ENCODE measurements around the gene RAD51. TPM values are rescaled to one million over a fixed set of nuclear protein-coding genes. Genes with fewer than 3 reads are reported as not detected.

The RAD51 gene
- total and polyA plus RNA-seq, 4 experiments from 2014 or later = 0.21 to 1.7 (median 1.3) TPM

DNA sequence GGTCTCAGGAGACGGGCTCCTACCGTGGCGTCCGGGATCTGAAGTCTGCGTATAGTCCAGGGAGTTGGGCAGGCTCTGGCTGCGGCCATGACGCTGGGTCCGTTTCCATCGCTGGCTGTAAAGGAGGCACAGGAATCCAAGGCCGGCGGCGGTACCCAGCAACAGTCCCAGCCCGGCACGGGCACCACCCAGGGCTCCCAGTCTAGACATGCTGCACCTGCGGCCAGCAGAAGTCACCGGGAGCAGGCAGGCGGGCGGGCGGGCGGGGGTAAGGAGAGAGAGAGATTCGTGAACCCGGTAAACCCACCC lies 59.6 kb downstream of the RAD51 start:
- peak overlapping the region; percentile 82 to 98 (median 95) for H3K27ac Mint-ChIP-seq
- H3K9me3 ChIP-seq (ENCODE audit: control insufficient read depth in 1 of 2, low read length in 2 of 2) = no peaks in the 10 kb centered on the region
- no peaks in the 10 kb centered on the region for H3K27me3 Mint-ChIP-seq
- intact Hi-C loops (cut with micrococcal nuclease) = loop anchor here (2.0 to 10.0 kb wide), 2 partner anchors 140 to 160 kb away; partner anchors contain the start of genes KNL1 and VPS18
- peak overlapping the region; percentile 85 for H3K27ac ChIP-seq (ENCODE audit: low read depth, low read length)
- peak overlapping the region; percentile 91 to 99 (median 94) for H3K4me3 Mint-ChIP-seq
- peaks cover 19 to 35% of the 10 kb centered on the region in 2 donors for H3K36me3 Mint-ChIP-seq
- POLR2A ChIA-PET (ENCODE audit: partially characterized antibody) = interaction anchor here (1.0 to 2.0 kb wide), 4 partner anchors 10 to 61 kb away, joined by 3 to 14 read pairs (median 8); partner anchors contain the start of genes GCHFR and RAD51
- CTCF ChIA-PET (ENCODE audit: partially characterized antibody) = no interaction called here
- peak in 2 of 5 donors; percentile 12 to 61 for DNase-seq
- peaks cover 31% of the 10 kb centered on the region for H3K4me1 ChIP-seq (ENCODE audit: insufficient read depth, low read length)
- peaks cover 20% of the 10 kb centered on the region for H3K36me3 ChIP-seq (ENCODE audit: insufficient read depth, low read length)
- peak overlapping the region; percentile 43 to 96 for H3K4me3 ChIP-seq (ENCODE audit: low read length in 2 of 2)
- H3K9me3 Mint-ChIP-seq = no peaks in the 10 kb centered on the region
- H3K4me1 Mint-ChIP-seq = peaks cover 11 to 40% (median 27%) of the 10 kb centered on the region in 4 donors
- H3K27me3 ChIP-seq (ENCODE audit: insufficient read depth, low read length) = no peaks in the 10 kb centered on the region

GRCh38 chr15:40754883-40755811 lies 60.2 kb downstream of the RAD51 start, which contains the start of gene RMDN3:
RMDN3 (minus strand) TSS chr15:40755254; CDS start chr15:40754783, 471 bp downstream.
- Histone ChIP-seq H3K4me3 (ENCODE audit: low read length in 2 of 2) (peak within 1 kb of the TSS; percentile 65 to 96), H3K4me1 (ENCODE audit: insufficient read depth, low read length) (peaks cover 31% of the 10 kb centered on the region), H3K36me3 (ENCODE audit: insufficient read depth, low read length) (peaks cover 20% of the 10 kb centered on the region), H3K27ac (ENCODE audit: low read depth, low read length) (peak within 1 kb of the TSS; percentile 85), H3K27me3 (ENCODE audit: insufficient read depth, low read length) (no peaks in the 10 kb centered on the region), H3K9me3 (ENCODE audit: control insufficient read depth in 1 of 2, low read length in 2 of 2) (no peaks in the 10 kb centered on the region)
- Mint-ChIP-seq H3K36me3 (peaks cover 17 to 32% of the 10 kb centered on the region in 2 donors), H3K27ac (peak within 1 kb of the TSS; percentile 82 to 98 (median 95)), H3K27me3 (no peaks in the 10 kb centered on the region), H3K4me1 (peaks cover 11 to 40% (median 26%) of the 10 kb centered on the region in 4 donors), H3K4me3 (peak within 1 kb of the TSS; percentile 91 to 99 (median 94)), H3K9me3 (no peaks in the 10 kb centered on the region)
- peak; percentile 90 to 93 (median 92) for DNase-seq
- intact Hi-C loops (cut with micrococcal nuclease) = loop anchor here (1.0 to 10.0 kb wide), 6 partner anchors 8 to 160 kb away; partner anchors contain the start of genes DNAJC17, KNL1, RAD51 and VPS18
- ChIA-PET CTCF (ENCODE audit: partially characterized antibody) (no interaction called here), POLR2A (ENCODE audit: partially characterized antibody) (interaction anchor here (1.0 to 2.0 kb wide), 6 partner anchors 9 to 162 kb away, joined by 3 to 14 read pairs (median 4); partner anchors contain the start of genes GCHFR and RAD51)

- Histone ChIP-seq H3K36me3 (ENCODE audit: insufficient read depth, low read length) (peaks cover 16% of the 10 kb centered on the region), H3K27me3 (ENCODE audit: insufficient read depth, low read length) (no peaks in the 10 kb centered on the region), H3K4me1 (ENCODE audit: insufficient read depth, low read length) (peaks cover 31% of the 10 kb centered on the region), H3K4me3 (ENCODE audit: low read length in 2 of 2) (peak overlapping the region; percentile 65 to 96), H3K9me3 (ENCODE audit: control insufficient read depth in 1 of 2, low read length in 2 of 2) (no peaks in the 10 kb centered on the region), H3K27ac (ENCODE audit: low read depth, low read length) (peak overlapping the region; percentile 85)
- DNase-seq = no peak
- ChIA-PET POLR2A (ENCODE audit: partially characterized antibody) (interaction anchor here (1.2 to 2.6 kb wide), 3 partner anchors 9 to 163 kb away, joined by 3 to 8 read pairs (median 4); partner anchors contain the start of gene RAD51), CTCF (ENCODE audit: partially characterized antibody) (interaction anchor here (1.5 kb wide), 1 partner anchor 139 kb away, joined by 3 read pairs; the partner anchor contains the start of gene VPS18)
- peaks cover 11 to 40% (median 26%) of the 10 kb centered on the region in 4 donors for H3K4me1 Mint-ChIP-seq
- no peaks in the 10 kb centered on the region for H3K27me3 Mint-ChIP-seq
- H3K4me3 Mint-ChIP-seq = peak overlapping the region; percentile 91 to 99 (median 94)
- intact Hi-C loops (cut with micrococcal nuclease) = loop anchor here (1.0 to 10.0 kb wide), 6 partner anchors 7 to 161 kb away; partner anchors contain the start of genes DNAJC17, KNL1, RAD51 and VPS18
- H3K36me3 Mint-ChIP-seq = peaks cover 17 to 28% of the 10 kb centered on the region in 2 donors
- H3K27ac Mint-ChIP-seq = peak overlapping the region; percentile 82 to 98 (median 95)
- no peaks in the 10 kb centered on the region for H3K9me3 Mint-ChIP-seq
Measured at GRCh38 chr15:40755812-40756208, 60.8 kb downstream of the RAD51 start.

DNA sequence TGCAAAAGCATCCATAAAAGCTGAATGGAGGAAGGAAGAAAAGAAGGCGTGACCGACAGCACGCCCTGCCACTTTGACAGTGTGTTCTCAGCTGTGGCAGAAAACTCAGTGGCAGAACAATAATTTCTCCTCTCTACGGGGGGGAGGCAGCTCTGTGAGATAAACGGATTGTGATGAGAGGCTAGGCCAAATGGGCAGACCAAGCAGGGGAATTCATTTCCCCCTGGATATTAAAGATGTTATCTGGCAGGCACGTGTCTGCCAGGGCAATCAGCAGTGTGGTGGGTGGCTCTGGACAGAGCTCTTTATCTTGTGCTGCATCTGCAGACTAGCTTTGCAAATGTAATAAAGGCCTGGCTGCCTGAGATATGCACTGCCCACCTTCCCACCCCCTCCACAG lies 62.0 kb downstream of the RAD51 start:
- Mint-ChIP-seq H3K4me1 (peaks cover 11 to 35% (median 21%) of the 10 kb centered on the region in 4 donors), H3K9me3 (no peaks in the 10 kb centered on the region), H3K27ac (peak overlapping the region in 3 of 7 donors; percentile 60 to 82 (median 69)), H3K27me3 (no peaks in the 10 kb centered on the region), H3K4me3 (peak overlapping the region; percentile 30 to 70 (median 48)), H3K36me3 (peaks cover 10 to 19% of the 10 kb centered on the region in 2 donors)
- H3K9me3 ChIP-seq (ENCODE audit: control insufficient read depth in 1 of 2, low read length in 2 of 2) = no peaks in the 10 kb centered on the region
- DNase-seq = no peak
- CTCF ChIA-PET (ENCODE audit: partially characterized antibody) = interaction anchor here (0.6 to 1.5 kb wide), 2 partner anchors 9 to 138 kb away, joined by 3 read pairs; partner anchors contain the start of gene VPS18
- intact Hi-C loops (cut with micrococcal nuclease) = loop anchor here (10.0 kb wide), 1 partner anchor 162 kb away; the partner anchor contains the start of gene KNL1
- no peaks in the 10 kb centered on the region for H3K27me3 ChIP-seq (ENCODE audit: insufficient read depth, low read length)
- peaks cover 29% of the 10 kb centered on the region for H3K4me1 ChIP-seq (ENCODE audit: insufficient read depth, low read length)
- no peak overlapping the region for H3K4me3 ChIP-seq (ENCODE audit: low read length in 2 of 2)
- POLR2A ChIA-PET (ENCODE audit: partially characterized antibody) = interaction anchor here (1.2 to 2.6 kb wide), 3 partner anchors 8 to 164 kb away, joined by 3 to 8 read pairs (median 4); partner anchors contain the start of gene RAD51
- peaks cover 5% of the 10 kb centered on the region for H3K36me3 ChIP-seq (ENCODE audit: insufficient read depth, low read length)
- no peak overlapping the region for H3K27ac ChIP-seq (ENCODE audit: low read depth, low read length)

GRCh38 chr15:40759961-40760360 lies 65.0 kb downstream of the RAD51 start:
- Histone ChIP-seq H3K27me3 (ENCODE audit: insufficient read depth, low read length) (no peaks in the 10 kb centered on the region), H3K4me3 (ENCODE audit: low read length in 2 of 2) (no peak overlapping the region), H3K4me1 (ENCODE audit: insufficient read depth, low read length) (peaks cover 24% of the 10 kb centered on the region), H3K9me3 (ENCODE audit: control insufficient read depth in 1 of 2, low read length in 2 of 2) (no peaks in the 10 kb centered on the region), H3K27ac (ENCODE audit: low read depth, low read length) (no peak overlapping the region), H3K36me3 (ENCODE audit: insufficient read depth, low read length) (no peaks in the 10 kb centered on the region)
- H3K36me3 Mint-ChIP-seq = peaks cover 0 to 3% of the 10 kb centered on the region in 2 donors
- POLR2A ChIA-PET (ENCODE audit: partially characterized antibody) = no interaction called here
- intact Hi-C loops (cut with micrococcal nuclease) = loop anchor here (10.0 kb wide), 1 partner anchor 165 kb away; the partner anchor contains the start of gene KNL1
- no peaks in the 10 kb centered on the region for H3K9me3 Mint-ChIP-seq
- peaks cover 5 to 21% (median 14%) of the 10 kb centered on the region in 4 donors for H3K4me1 Mint-ChIP-seq
- no peaks in the 10 kb centered on the region for H3K27me3 Mint-ChIP-seq
- H3K27ac Mint-ChIP-seq = peak overlapping the region in 1 of 7 donors; percentile 23
- DNase-seq = no peak
- CTCF ChIA-PET (ENCODE audit: partially characterized antibody) = no interaction called here
- H3K4me3 Mint-ChIP-seq = no peak overlapping the region

DNA sequence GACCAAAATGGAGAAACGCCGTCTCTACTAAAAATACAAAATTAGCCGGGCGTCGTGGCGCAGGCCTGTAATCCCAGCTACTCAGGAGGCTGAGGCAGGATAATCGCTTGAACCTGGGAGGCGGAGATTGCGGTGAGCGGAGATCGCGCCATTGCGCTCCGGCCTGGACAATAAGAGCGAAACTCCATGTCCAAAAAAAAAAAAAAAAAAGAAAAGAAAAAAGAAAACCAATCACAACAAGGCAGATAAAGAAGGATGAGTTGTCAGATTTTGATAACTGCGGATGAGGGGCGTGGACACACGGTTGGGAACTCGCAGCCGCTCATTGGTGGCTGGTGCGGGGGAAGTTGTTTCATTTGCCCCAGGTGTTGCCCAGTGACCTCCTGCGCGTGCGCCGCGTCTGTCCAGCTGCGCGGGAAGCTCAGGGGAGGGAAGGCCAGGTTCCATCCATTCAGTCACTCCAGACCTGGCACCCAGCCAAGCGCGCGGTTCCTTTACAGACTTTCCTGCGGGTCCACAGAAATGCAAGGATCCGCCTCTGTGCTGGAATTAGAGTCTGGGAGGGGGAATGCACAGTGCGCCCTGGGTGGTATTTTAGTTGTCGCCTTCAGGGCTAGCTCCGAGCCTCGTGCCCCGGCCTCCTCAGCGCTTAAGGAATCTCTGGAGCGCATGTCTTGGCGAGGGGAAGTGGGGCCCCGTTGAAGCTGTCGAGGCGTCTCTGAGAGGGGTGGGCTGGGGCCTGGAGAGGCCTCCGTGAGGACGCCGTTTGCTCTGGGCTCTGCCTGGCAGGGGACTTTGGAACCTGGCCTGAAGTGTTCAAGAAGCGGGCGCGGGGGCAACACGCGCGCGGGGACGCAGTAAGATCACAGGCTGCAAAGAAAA lies 68.2 kb downstream of the RAD51 start:
- H3K9me3 Mint-ChIP-seq = no peaks in the 10 kb centered on the region
- H3K27me3 ChIP-seq (ENCODE audit: insufficient read depth, low read length) = no peaks in the 10 kb centered on the region
- H3K36me3 Mint-ChIP-seq = peaks cover 0 to 7% of the 10 kb centered on the region in 2 donors
- peak overlapping the region; percentile 61 to 81 for H3K4me3 ChIP-seq (ENCODE audit: low read length in 2 of 2)
- H3K4me3 Mint-ChIP-seq = peak overlapping the region; percentile 87 to 93 (median 90)
- DNase-seq = peak; percentile 19 to 54 (median 27)
- peaks cover 28% of the 10 kb centered on the region for H3K4me1 ChIP-seq (ENCODE audit: insufficient read depth, low read length)
- peaks cover 12 to 32% (median 19%) of the 10 kb centered on the region in 4 donors for H3K4me1 Mint-ChIP-seq
- POLR2A ChIA-PET (ENCODE audit: partially characterized antibody) = interaction anchor here (1.2 to 6.1 kb wide), 10 partner anchors 9 to 198 kb away, joined by 3 to 46 read pairs (median 8); partner anchors contain the start of genes CCDC32, RAD51, RMDN3 and VPS18
- intact Hi-C loops (cut with micrococcal nuclease) = loop anchor here (1.0 kb wide), 1 partner anchor 8 kb away; the partner anchor contains the start of gene RMDN3
- peak overlapping the region; percentile 64 for H3K27ac ChIP-seq (ENCODE audit: low read depth, low read length)
- peak overlapping the region; percentile 85 to 95 (median 89) for H3K27ac Mint-ChIP-seq
- no peaks in the 10 kb centered on the region for H3K27me3 Mint-ChIP-seq
- CTCF ChIA-PET (ENCODE audit: partially characterized antibody) = interaction anchor here (1.3 to 2.0 kb wide), 2 partner anchors 19 to 68 kb away, joined by 5 to 6 read pairs; partner anchors contain the start of gene RAD51
- H3K36me3 ChIP-seq (ENCODE audit: insufficient read depth, low read length) = no peaks in the 10 kb centered on the region
- H3K9me3 ChIP-seq (ENCODE audit: control insufficient read depth in 1 of 2, low read length in 2 of 2) = no peaks in the 10 kb centered on the region
